HepG2 (cell line): ENCODE measurements around the gene LCE6A. TPM values are rescaled to one million over a fixed set of nuclear protein-coding genes. Genes with fewer than 3 reads are reported as not detected.

Experiments used
- ATAC-seq: fragments of 200-7000 bp; cut with Tn5 transposase; 3 replicates; pipeline ENCODE4 v1.9.1; 2020; ENCODE audit warnings: mild to moderate bottlenecking, moderate library complexity
- Bru-seq: library from RNA; stranded (reverse); fragments of 400-500 nt; gene quantifications from one replicate; lab custom pipeline; 2021; lab: Mats Ljungman, UMichigan
- BruChase-seq, 2 experiments: library from RNA; stranded (reverse); fragments of 400-500 nt; gene quantifications; one replicate each; lab custom pipeline; 2021; lab: Mats Ljungman, UMichigan
- BruUV-seq: library from RNA; stranded (reverse); fragments of 400-500 nt; replicated peaks from 2 replicates; lab custom pipeline; 2021; lab: Mats Ljungman, UMichigan
- CTCF ChIA-PET: fragments of 300-600 bp; formaldehyde crosslinking; extraction: SDS; loops from one replicate; lab custom pipeline; 2021; ENCODE audit warnings: low total read pairs, inconsistent platforms, low intra/inter-chr PET ratio; lab: Yijun Ruan, JAX
- POLR2A ChIA-PET: fragments of 350-600 bp; sonication (Branson Sonifier 250); formaldehyde crosslinking; loops from one replicate; lab custom pipeline; 2020; ENCODE audit warnings: antibody characterized with exemption, inconsistent platforms; lab: Yijun Ruan, JAX
- DNase-seq: peaks from one replicate; pipeline ENCODE4 v3.0.0-alpha.2; 2015; ENCODE audit warnings: low spot score
- FAIRE-seq: peaks from 3 replicates; lab custom pipeline; 2011; peaks lifted over from hg19 to GRCh38; lab: Jason Lieb, UNC
- H2AFZ ChIP-seq: one replicate; pipeline ENCODE4 v1.6.1; 2011; ENCODE audit warnings: low read length, inconsistent platforms
- H3K27ac ChIP-seq: fragments of 300-600 bp; 3 replicates; pipeline ENCODE4 v1.8.0; 2011; ENCODE audit warnings: mixed run types, mild to moderate bottlenecking, mixed read lengths, low read length, inconsistent platforms; ENCODE audit not compliant: insufficient read depth; ENCODE audit errors: extremely low read length
- H3K27me3 ChIP-seq, 2 experiments: fragments of 200-600 bp in 1 of 2; 2 replicates in 1 of 2; 3 replicates in 1 of 2; pipeline versions ENCODE4 v1.6.0 to v1.8.0; 2011; ENCODE audit warnings: low read length in 2 of 2, mild to moderate bottlenecking in 2 of 2, moderate library complexity in 2 of 2, inconsistent platforms in 1 of 2; ENCODE audit not compliant: insufficient read depth in 2 of 2, control insufficient read depth in 1 of 2
- H3K36me3 ChIP-seq, 2 experiments: fragments of 200-600 bp in 1 of 2; replicated peaks in 1 of 2; 2 replicates in 1 of 2; 3 replicates in 1 of 2; pipeline versions ENCODE4 v1.5.1 to v1.8.0; 2011; ENCODE audit warnings: low read length in 2 of 2, inconsistent platforms in 1 of 2; ENCODE audit not compliant: insufficient read depth in 2 of 2, control insufficient read depth in 1 of 2
- H3K4me1 ChIP-seq: 2 replicates; pipeline ENCODE4 v1.5.1; 2012; ENCODE audit warnings: low read length, inconsistent platforms; ENCODE audit not compliant: insufficient read depth
- H3K4me2 ChIP-seq: 2 replicates; pipeline ENCODE4 v1.6.0; 2011; ENCODE audit warnings: low read depth, low read length, inconsistent platforms
- H3K4me3 ChIP-seq, 3 experiments: fragments of 200-600 bp in 1 of 3; sonication (generic), shearing (Covaris generic) in 1 of 3; replicated peaks in 1 of 3; 2 replicates each; pipeline ENCODE4 v1.5.1; 2011 to 2016; ENCODE audit warnings: low read length in 3 of 3, inconsistent platforms in 2 of 3, low read depth in 2 of 3, mild to moderate bottlenecking in 2 of 3, control low read depth in 1 of 3, mixed read lengths in 1 of 3; ENCODE audit not compliant: insufficient read depth in 1 of 3
- H3K79me2 ChIP-seq: one replicate; pipeline ENCODE4 v1.6.1; 2011; ENCODE audit warnings: low read length, inconsistent platforms; ENCODE audit not compliant: insufficient read depth
- H3K9ac ChIP-seq: 2 replicates; pipeline ENCODE4 v1.6.0; 2011; ENCODE audit warnings: mild to moderate bottlenecking, low read depth, low read length, inconsistent platforms; ENCODE audit not compliant: insufficient read depth
- H3K9me3 ChIP-seq: 2 replicates; pipeline ENCODE4 v1.5.1; 2012; ENCODE audit warnings: mild to moderate bottlenecking, low read length
- H4K20me1 ChIP-seq: 2 replicates; pipeline ENCODE4 v1.6.0; 2011; ENCODE audit warnings: inconsistent platforms, mild to moderate bottlenecking, low read length, moderate library complexity; ENCODE audit not compliant: insufficient read depth
- ARHGAP35 ChIP-seq: sonication (generic); formaldehyde crosslinking; IDR thresholded peaks from 2 replicates; pipeline ENCODE4 v1.9.0; 2022; ENCODE audit warnings: mild to moderate bottlenecking, inconsistent platforms, moderate library complexity, missing genetic modification reagents, borderline replicate concordance
- NR2F1 ChIP-seq, 2 experiments: fragments of 450-650 bp in 1 of 2; formaldehyde crosslinking in 1 of 2; IDR thresholded peaks; 2 replicates each; pipeline versions ENCODE4 v1.5.0 to v1.6.1; 2016 to 2020; ENCODE audit warnings: mild to moderate bottlenecking in 1 of 2, missing compliant biosample characterization in 1 of 2, missing genetic modification reagents in 1 of 2, moderate library complexity in 1 of 2
- RXRA ChIP-seq: sonication (generic); formaldehyde crosslinking; IDR thresholded peaks from 2 replicates; pipeline ENCODE4 v1.5.1; 2020; ENCODE audit warnings: missing genetic modification reagents
- ZSCAN12 ChIP-seq: sonication (generic); formaldehyde crosslinking; IDR thresholded peaks from 2 replicates; pipeline ENCODE4 v1.9.0; 2021; ENCODE audit warnings: mild to moderate bottlenecking, missing genetic modification reagents
- ZSCAN25 ChIP-seq: sonication (generic); formaldehyde crosslinking; IDR thresholded peaks from 2 replicates; pipeline ENCODE4 v1.8.0; 2022; ENCODE audit warnings: mild to moderate bottlenecking, missing genetic modification reagents
- WGBS: methylation state at CpG from one replicate; pipeline ENCODE4 v1.1.6; 2017; ENCODE audit warnings: low lambda C conversion rate; 5-methylcytosine and 5-hydroxymethylcytosine counted together
- in situ Hi-C: cut with HindIII; loops from 2 replicates; pipeline ENCODE4 v1.10.0; 2017; ENCODE audit warnings: low pct_unique_long_range_greater_than_20kb; ENCODE audit not compliant: extremely low pct_ligation_motif_present
- intact Hi-C: fragments of 100-400 bp; cut with micrococcal nuclease; formaldehyde crosslinking; loops from one replicate; pipeline ENCODE4 v1.10.0; 2022; ENCODE audit not compliant: unreplicated experiment
- long read RNA-seq, 2 experiments: library from RNA in 1 of 2; library from polyadenylated mRNA in 1 of 2; stranded (forward) in 1 of 2; unstranded in 1 of 2; transcript quantifications; one replicate each; pipeline ENCODE4 v2.0.0, GENCODE V29; 2019 to 2022
- polyA minus RNA-seq, 3 experiments: library from RNA; depleted of rRNA, polyadenylated mRNA; stranded (reverse); fragments of >200 nt; gene quantifications; 2 replicates each; pipeline ENCODE4 v1.2.3, GENCODE V29; 2011; ENCODE audit warnings: low replicate concordance in 1 of 3
- polyA plus RNA-seq, 8 experiments: library from polyadenylated mRNA; depleted of rRNA in 3 of 8; stranded (reverse) in 7 of 8; unstranded in 1 of 8; fragments of >200 nt; fragmentation: Illumina TruSeq in 4 of 8; extraction: Trizol in 4 of 8; gene quantifications; 2 replicates each; pipeline versions ENCODE4 v1.2.1 to v1.2.3, GENCODE V29; 2011 to 2016; ENCODE audit warnings: low read depth in 4 of 8, missing spikeins in 1 of 8, mixed read lengths in 1 of 8; ENCODE audit not compliant: insufficient read depth in 1 of 8
- total RNA-seq, 5 experiments: library from RNA; depleted of rRNA; stranded (reverse); fragments of >200 nt; fragmentation: Illumina TruSeq; extraction: Trizol; gene quantifications; 2 replicates each; pipeline ENCODE4 v1.2.3, GENCODE V29; 2016; ENCODE audit warnings: low read depth in 1 of 5
- TF ChIP-seq, protein P1 (sequence below): sonication (generic); formaldehyde crosslinking; IDR thresholded peaks from 2 replicates; pipeline ENCODE4 v1.4.0; 2020; ENCODE audit warnings: missing genetic modification reagents
- TF ChIP-seq, protein P2 (sequence below): IDR thresholded peaks from 2 replicates; pipeline ENCODE4 v1.6.1; 2016; ENCODE audit warnings: mild to moderate bottlenecking
- TF ChIP-seq, protein P3 (sequence below): sonication (generic); formaldehyde crosslinking; IDR thresholded peaks from 2 replicates; pipeline ENCODE4 v1.8.1; 2023; ENCODE audit warnings: missing genetic modification reagents, inconsistent platforms, borderline replicate concordance
- TF ChIP-seq, protein P4 (sequence below): IDR thresholded peaks from 2 replicates; pipeline ENCODE4 v1.6.1; 2016; ENCODE audit warnings: missing compliant biosample characterization, missing genetic modification reagents, borderline replicate concordance
- TF ChIP-seq, protein P5 (sequence below): sonication (generic); formaldehyde crosslinking; IDR thresholded peaks from 2 replicates; pipeline ENCODE4 v1.5.0; 2020; ENCODE audit warnings: missing genetic modification reagents

LCE6A gene, protein sequence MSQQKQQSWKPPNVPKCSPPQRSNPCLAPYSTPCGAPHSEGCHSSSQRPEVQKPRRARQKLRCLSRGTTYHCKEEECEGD
- total RNA-seq (2016; rRNA removed; fragmentation: Illumina TruSeq; extraction: Trizol) (not detected in 2 replicates), polyA plus RNA-seq (2011; rRNA removed) (not detected in 2 replicates), polyA minus RNA-seq (2011; rRNA and poly(A)+ RNA removed; ENCODE audit: low replicate concordance) (0.28 TPM in 1 of 2 replicates, not detected in the other), Bru-seq, nascent RNA (not detected), BruChase-seq, experiment 1, labeled RNA remaining after a 6-hour chase (not detected), BruChase-seq, experiment 2, labeled RNA remaining after a 2-hour chase (not detected)
- not detected in 2 replicates for total RNA-seq (2016; cell fraction: cytosol; rRNA removed; fragmentation: Illumina TruSeq; extraction: Trizol; ENCODE audit: low read depth)
- total RNA-seq (2016; cell fraction: insoluble cytoplasmic fraction; rRNA removed; fragmentation: Illumina TruSeq; extraction: Trizol) = not detected in 2 replicates
- not detected in 2 replicates for total RNA-seq (2016; cell fraction: membrane; rRNA removed; fragmentation: Illumina TruSeq; extraction: Trizol)
- not detected in 2 replicates for total RNA-seq (2016; cell fraction: nucleus; rRNA removed; fragmentation: Illumina TruSeq; extraction: Trizol)
- not detected in 2 replicates for polyA plus RNA-seq (2011; cell fraction: cytosol; rRNA removed)
- polyA plus RNA-seq (2011; cell fraction: nucleus; rRNA removed) = not detected in 2 replicates
- polyA plus RNA-seq (2012) = not detected in 2 replicates
- polyA plus RNA-seq (2016; cell fraction: cytosol; fragmentation: Illumina TruSeq; extraction: Trizol; ENCODE audit: low read depth) = not detected in 2 replicates
- polyA plus RNA-seq (2016; cell fraction: insoluble cytoplasmic fraction; fragmentation: Illumina TruSeq; extraction: Trizol; ENCODE audit: low read depth) = not detected in 2 replicates
- polyA plus RNA-seq (2016; cell fraction: membrane; fragmentation: Illumina TruSeq; extraction: Trizol; ENCODE audit: low read depth) = not detected in 2 replicates
- polyA plus RNA-seq (2016; cell fraction: nucleus; fragmentation: Illumina TruSeq; extraction: Trizol; ENCODE audit: insufficient read depth, low read depth) = not detected in 2 replicates
- polyA minus RNA-seq (2011; cell fraction: cytosol; rRNA and poly(A)+ RNA removed) = not detected in 2 replicates
- polyA minus RNA-seq (2011; cell fraction: nucleus; rRNA and poly(A)+ RNA removed) = not detected in 2 replicates
- long read RNA-seq, experiment 1 = 0 reads
- long read RNA-seq, experiment 2 = 0 reads

DNA sequence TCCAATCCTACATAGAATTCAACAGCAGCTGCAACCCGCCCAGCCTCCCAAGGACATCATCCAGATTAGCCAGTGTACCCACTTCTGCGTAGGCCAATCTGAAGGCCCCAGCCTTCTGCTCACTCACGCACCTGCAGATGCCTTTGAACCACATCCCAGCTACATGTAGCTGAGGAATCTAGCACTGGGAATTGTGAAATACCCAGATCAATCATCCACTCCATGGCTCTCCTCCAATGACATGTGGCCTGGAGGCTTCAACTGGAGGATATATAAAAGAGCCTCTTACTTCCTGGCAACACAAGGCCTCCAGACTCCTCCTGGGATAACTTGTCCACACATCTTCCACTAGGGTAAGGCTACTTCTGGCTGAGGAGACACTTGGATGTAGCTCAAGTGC lies at the start of gene LCE6A:
LCE6A (plus strand) TSS at position 301 of the 400 bp plus-strand sequence. CDS start 665 bp downstream, outside the sequence.
- Histone ChIP-seq H3K9ac (no peak within 1 kb of the TSS), H3K79me2 (no peaks in the 10 kb centered on the region), H3K9me3 (no peaks in the 10 kb centered on the region), H3K4me1 (no peaks in the 10 kb centered on the region), H4K20me1 (no peaks in the 10 kb centered on the region), H3K27me3 (no peaks in the 10 kb centered on the region; a peak in 1 of 5 replicates), H3K4me3 (no peak within 1 kb of the TSS), H3K4me2 (no peak within 1 kb of the TSS), H2AFZ (no peak within 1 kb of the TSS), H3K27ac (no peak within 1 kb of the TSS), H3K36me3 (no peaks in the 10 kb centered on the region)
- DNase-seq = no peak
- POLR2A ChIA-PET = no interaction called here
- in situ Hi-C loops = no loop called here
- 20% methylated on average over 1 of the region's 3 CpGs for WGBS
- FAIRE-seq = no peak
- ATAC-seq = no peak
- BruUV-seq = no TSS peak
- intact Hi-C loops = no loop called here
- CTCF ChIA-PET = no interaction called here
- TF ChIP-seq, protein P1, sequence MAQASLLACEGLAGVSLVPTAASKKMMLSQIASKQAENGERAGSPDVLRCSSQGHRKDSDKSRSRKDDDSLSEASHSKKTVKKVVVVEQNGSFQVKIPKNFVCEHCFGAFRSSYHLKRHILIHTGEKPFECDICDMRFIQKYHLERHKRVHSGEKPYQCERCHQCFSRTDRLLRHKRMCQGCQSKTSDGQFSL (CRISPR knock-in tag) = no peak
- TF ChIP-seq RXRA (CRISPR knock-in tag) (no peak), ZSCAN12 (CRISPR knock-in tag) (no peak), NR2F1 (CRISPR knock-in tag; IDR thresholded peaks at IDR 0.05) (no peak), ZSCAN25 (CRISPR knock-in tag) (no peak), ARHGAP35 (CRISPR knock-in tag) (no peak)
- TF ChIP-seq, protein P2, sequence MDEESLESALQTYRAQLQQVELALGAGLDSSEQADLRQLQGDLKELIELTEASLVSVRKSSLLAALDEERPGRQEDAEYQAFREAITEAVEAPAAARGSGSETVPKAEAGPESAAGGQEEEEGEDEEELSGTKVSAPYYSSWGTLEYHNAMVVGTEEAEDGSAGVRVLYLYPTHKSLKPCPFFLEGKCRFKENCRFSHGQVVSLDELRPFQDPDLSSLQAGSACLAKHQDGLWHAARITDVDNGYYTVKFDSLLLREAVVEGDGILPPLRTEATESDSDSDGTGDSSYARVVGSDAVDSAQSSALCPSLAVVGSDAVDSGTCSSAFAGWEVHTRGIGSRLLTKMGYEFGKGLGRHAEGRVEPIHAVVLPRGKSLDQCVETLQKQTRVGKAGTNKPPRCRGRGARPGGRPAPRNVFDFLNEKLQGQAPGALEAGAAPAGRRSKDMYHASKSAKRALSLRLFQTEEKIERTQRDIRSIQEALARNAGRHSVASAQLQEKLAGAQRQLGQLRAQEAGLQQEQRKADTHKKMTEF (CRISPR knock-in tag) = no peak
- TF ChIP-seq, protein P3, sequence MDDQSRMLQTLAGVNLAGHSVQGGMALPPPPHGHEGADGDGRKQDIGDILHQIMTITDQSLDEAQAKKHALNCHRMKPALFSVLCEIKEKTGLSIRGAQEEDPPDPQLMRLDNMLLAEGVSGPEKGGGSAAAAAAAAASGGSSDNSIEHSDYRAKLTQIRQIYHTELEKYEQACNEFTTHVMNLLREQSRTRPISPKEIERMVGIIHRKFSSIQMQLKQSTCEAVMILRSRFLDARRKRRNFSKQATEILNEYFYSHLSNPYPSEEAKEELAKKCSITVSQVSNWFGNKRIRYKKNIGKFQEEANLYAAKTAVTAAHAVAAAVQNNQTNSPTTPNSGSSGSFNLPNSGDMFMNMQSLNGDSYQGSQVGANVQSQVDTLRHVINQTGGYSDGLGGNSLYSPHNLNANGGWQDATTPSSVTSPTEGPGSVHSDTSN (CRISPR knock-in tag) = no peak
- TF ChIP-seq, protein P4, sequence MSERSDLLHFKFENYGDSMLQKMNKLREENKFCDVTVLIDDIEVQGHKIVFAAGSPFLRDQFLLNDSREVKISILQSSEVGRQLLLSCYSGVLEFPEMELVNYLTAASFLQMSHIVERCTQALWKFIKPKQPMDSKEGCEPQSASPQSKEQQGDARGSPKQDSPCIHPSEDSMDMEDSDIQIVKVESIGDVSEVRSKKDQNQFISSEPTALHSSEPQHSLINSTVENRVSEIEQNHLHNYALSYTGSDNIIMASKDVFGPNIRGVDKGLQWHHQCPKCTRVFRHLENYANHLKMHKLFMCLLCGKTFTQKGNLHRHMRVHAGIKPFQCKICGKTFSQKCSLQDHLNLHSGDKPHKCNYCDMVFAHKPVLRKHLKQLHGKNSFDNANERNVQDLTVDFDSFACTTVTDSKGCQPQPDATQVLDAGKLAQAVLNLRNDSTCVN = no peak
- TF ChIP-seq, protein P5, sequence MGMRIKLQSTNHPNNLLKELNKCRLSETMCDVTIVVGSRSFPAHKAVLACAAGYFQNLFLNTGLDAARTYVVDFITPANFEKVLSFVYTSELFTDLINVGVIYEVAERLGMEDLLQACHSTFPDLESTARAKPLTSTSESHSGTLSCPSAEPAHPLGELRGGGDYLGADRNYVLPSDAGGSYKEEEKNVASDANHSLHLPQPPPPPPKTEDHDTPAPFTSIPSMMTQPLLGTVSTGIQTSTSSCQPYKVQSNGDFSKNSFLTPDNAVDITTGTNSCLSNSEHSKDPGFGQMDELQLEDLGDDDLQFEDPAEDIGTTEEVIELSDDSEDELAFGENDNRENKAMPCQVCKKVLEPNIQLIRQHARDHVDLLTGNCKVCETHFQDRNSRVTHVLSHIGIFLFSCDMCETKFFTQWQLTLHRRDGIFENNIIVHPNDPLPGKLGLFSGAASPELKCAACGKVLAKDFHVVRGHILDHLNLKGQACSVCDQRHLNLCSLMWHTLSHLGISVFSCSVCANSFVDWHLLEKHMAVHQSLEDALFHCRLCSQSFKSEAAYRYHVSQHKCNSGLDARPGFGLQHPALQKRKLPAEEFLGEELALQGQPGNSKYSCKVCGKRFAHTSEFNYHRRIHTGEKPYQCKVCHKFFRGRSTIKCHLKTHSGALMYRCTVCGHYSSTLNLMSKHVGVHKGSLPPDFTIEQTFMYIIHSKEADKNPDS (CRISPR knock-in tag) = no peak
